IPS-15b (cell line): Measurements from ENCODE around the gene SH3BP5.

ENCODE experiments used
- H3K27me3 ChIP-seq: one replicate; pipeline ENCODE4 v1.6.1; 2013; ENCODE audit warnings: low read length; ENCODE audit not compliant: control insufficient read depth, insufficient read depth
- H3K36me3 ChIP-seq: one replicate; pipeline ENCODE4 v1.6.1; 2013; ENCODE audit warnings: low read length; ENCODE audit not compliant: control insufficient read depth, insufficient read depth
- H3K4me1 ChIP-seq: one replicate; pipeline ENCODE4 v1.6.1; 2013; ENCODE audit warnings: mild to moderate bottlenecking, low read length; ENCODE audit not compliant: control insufficient read depth, insufficient read depth
- H3K4me3 ChIP-seq: one replicate; pipeline ENCODE4 v1.5.1; 2013; ENCODE audit warnings: low read depth, low read length
- H3K9ac ChIP-seq: one replicate; pipeline ENCODE4 v1.6.1; 2013; ENCODE audit warnings: low read depth, mild to moderate bottlenecking, low read length
- H3K9me3 ChIP-seq: one replicate; pipeline ENCODE4 v1.6.1; 2013; ENCODE audit warnings: mild to moderate bottlenecking, low read length; ENCODE audit not compliant: control insufficient read depth, insufficient read depth

SH3BP5 gene

DNA sequence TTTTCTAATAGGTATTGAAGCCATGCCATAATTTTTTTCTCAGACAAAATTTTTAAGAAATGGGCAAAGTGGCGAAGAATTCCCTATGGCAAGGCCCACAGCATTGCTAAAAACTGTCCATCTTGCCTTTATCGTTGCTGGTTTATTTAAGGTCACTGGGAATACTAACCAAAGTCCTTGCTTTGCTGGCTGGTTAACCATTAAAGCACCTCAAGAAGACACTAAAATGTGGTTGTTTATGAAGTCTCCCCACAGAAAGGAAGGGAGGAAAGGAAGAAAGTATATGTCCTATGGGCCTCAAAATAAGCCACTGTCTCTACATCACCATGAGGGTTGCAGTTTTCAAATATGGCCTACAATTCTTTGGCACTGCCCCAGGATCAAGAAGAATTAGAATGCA is 13.2 kb downstream of the SH3BP5 start:
- Histone ChIP-seq H3K4me1 (peaks cover 2% of the 10 kb centered on the region), H3K4me3 (no peak overlapping the region), H3K36me3 (no peaks in the 10 kb centered on the region), H3K9ac (no peak overlapping the region), H3K9me3 (no peaks in the 10 kb centered on the region), H3K27me3 (no peaks in the 10 kb centered on the region)

DNA sequence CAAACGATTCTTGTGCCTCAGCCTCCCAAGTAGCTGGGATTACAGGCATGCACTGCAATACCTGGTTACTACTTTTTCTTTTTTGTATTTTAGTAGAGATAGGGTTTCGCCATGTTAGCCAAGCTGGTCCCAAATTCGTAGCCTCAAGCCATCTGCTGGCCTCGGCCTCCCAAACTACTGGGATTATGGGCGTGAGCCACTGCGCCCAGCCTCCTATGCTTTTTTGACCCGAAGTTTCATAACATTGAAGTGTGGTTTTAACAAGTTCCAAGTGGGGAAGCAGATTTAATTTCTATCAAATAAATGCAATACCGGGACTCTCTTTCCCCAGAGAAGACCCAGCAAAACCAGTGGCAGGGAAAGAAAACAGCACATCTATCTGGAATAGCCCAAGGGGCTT is 13.7 kb downstream of the SH3BP5 start:
- no peak overlapping the region for H3K4me3 ChIP-seq
- no peaks in the 10 kb centered on the region for H3K9me3 ChIP-seq
- H3K4me1 ChIP-seq: peaks cover 4% of the 10 kb centered on the region
- H3K36me3 ChIP-seq: no peaks in the 10 kb centered on the region
- H3K27me3 ChIP-seq: no peaks in the 10 kb centered on the region
- no peak overlapping the region for H3K9ac ChIP-seq

- H3K9ac ChIP-seq: no peak overlapping the region
- H3K4me1 ChIP-seq: peaks cover 6% of the 10 kb centered on the region
- no peaks in the 10 kb centered on the region for H3K36me3 ChIP-seq
- H3K9me3 ChIP-seq: no peaks in the 10 kb centered on the region
- no peaks in the 10 kb centered on the region for H3K27me3 ChIP-seq
- no peak overlapping the region for H3K4me3 ChIP-seq
Observed at GRCh38 chr3:15316998-15317435, 15.4 kb downstream of the SH3BP5 start.

DNA sequence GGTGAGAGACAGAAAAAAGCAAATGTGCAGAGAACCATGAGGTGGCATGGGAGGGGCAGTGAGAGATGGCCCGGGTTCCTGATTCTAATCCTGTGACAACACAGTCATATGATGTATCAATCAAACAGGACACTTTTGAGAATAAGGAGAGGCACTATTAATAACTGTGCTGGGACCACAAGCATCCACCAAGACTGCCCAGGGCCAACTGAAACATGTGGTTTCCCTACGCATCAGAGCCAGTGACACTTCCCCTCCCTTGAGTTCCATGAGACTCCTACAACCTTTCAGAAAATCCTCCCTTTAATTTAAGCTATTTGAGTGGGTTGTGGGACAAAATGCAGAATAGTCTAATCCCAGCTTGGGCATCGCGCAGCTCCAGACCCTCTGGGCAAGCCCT is 17.4 kb downstream of the SH3BP5 start:
- no peaks in the 10 kb centered on the region for H3K27me3 ChIP-seq

GRCh38 chr3:15314276-15314675 is 18.1 kb downstream of the SH3BP5 start:
- Histone ChIP-seq H3K9me3 (no peaks in the 10 kb centered on the region), H3K9ac (no peak overlapping the region), H3K4me1 (peaks cover 18% of the 10 kb centered on the region), H3K36me3 (no peaks in the 10 kb centered on the region), H3K27me3 (no peaks in the 10 kb centered on the region), H3K4me3 (no peak overlapping the region)

More for the DNA sequence above, 17.4 kb downstream of the SH3BP5 start:
- no peaks in the 10 kb centered on the region for H3K9me3 ChIP-seq
- H3K36me3 ChIP-seq: no peaks in the 10 kb centered on the region
- no peak overlapping the region for H3K4me3 ChIP-seq
- peaks cover 16% of the 10 kb centered on the region for H3K4me1 ChIP-seq
- no peak overlapping the region for H3K9ac ChIP-seq

DNA sequence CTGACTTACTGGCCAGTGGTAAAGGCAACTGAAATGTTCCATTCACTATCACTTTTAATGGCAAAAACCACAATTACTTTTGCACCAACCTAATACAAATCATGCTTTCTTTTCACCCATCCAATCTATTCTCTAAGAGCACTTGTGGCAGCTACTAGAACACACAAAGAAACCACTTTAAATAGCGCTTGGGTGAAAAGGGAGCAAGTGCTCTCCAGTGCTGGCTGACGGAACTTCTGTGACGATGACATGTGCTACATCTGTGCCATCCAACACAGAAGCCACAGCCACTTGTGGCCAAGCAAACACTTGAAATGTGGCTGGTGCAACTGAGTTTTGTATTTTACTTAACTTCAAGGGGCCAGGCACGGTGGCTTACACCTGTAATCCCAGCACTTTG is 18.9 kb downstream of the SH3BP5 start:
- H3K27me3 ChIP-seq: no peaks in the 10 kb centered on the region
- H3K36me3 ChIP-seq: no peaks in the 10 kb centered on the region
- H3K4me3 ChIP-seq: no peak overlapping the region
- no peaks in the 10 kb centered on the region for H3K9me3 ChIP-seq
- H3K9ac ChIP-seq: no peak overlapping the region
- peaks cover 18% of the 10 kb centered on the region for H3K4me1 ChIP-seq

- H3K27me3 ChIP-seq: no peaks in the 10 kb centered on the region
- H3K36me3 ChIP-seq: no peaks in the 10 kb centered on the region
- H3K4me1 ChIP-seq: peaks cover 18% of the 10 kb centered on the region
- no peak overlapping the region for H3K4me3 ChIP-seq
- H3K9me3 ChIP-seq: no peaks in the 10 kb centered on the region
- no peak overlapping the region for H3K9ac ChIP-seq
Observed at GRCh38 chr3:15312550-15312949, 19.8 kb downstream of the SH3BP5 start.

DNA sequence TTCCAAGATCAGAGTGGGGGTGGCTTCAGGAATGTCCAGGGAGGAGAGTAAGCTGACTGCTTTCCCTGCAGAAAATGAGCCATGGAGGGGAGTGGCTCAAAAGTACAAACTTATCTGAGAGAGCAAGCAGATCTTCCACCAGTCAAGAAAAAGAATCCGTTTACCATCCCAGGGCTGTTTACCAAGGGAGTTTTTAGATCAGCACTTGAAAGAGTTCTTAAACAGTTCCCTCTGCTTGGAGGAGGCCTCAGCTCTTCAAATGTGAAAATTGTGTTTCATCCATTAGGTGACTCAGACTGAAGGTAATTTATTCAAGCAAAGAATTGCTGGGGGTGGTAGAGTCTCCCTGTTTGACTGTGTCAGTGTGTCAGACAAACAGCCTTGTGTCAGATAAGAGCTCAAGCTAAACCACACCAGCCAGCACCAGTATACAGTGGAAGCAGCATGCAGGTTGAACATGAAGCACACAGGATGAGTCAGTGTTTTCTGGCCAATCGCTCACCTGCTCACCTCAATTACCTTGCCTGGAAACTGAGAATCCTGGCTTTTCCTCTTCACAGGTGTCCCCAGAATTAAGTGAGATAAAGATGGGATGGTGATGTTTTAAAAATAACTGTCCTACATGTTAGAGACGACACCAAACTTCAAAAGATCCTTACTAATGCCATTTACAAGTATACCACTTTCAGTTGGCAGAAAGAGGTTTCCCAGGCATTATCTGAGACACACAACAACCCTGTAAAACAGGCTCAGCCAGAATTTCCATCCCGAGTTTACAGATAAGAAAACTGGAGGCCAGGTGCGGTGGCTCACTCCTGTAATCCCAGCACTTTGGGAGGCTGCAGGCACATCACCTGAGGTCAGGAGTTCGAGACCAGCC is 21.7 kb downstream of the SH3BP5 start:
- H3K36me3 ChIP-seq: peaks cover 3% of the 10 kb centered on the region
- H3K27me3 ChIP-seq: no peaks in the 10 kb centered on the region
- H3K9me3 ChIP-seq: no peaks in the 10 kb centered on the region
- H3K9ac ChIP-seq: no peak overlapping the region
- peaks cover 18% of the 10 kb centered on the region for H3K4me1 ChIP-seq
- no peak overlapping the region for H3K4me3 ChIP-seq

GRCh38 chr3:15309662-15310335 is 22.6 kb downstream of the SH3BP5 start:
- Histone ChIP-seq H3K36me3 (peaks cover 3% of the 10 kb centered on the region), H3K27me3 (no peaks in the 10 kb centered on the region), H3K9ac (no peak overlapping the region), H3K4me1 (peaks cover 18% of the 10 kb centered on the region), H3K4me3 (no peak overlapping the region), H3K9me3 (no peaks in the 10 kb centered on the region)

DNA sequence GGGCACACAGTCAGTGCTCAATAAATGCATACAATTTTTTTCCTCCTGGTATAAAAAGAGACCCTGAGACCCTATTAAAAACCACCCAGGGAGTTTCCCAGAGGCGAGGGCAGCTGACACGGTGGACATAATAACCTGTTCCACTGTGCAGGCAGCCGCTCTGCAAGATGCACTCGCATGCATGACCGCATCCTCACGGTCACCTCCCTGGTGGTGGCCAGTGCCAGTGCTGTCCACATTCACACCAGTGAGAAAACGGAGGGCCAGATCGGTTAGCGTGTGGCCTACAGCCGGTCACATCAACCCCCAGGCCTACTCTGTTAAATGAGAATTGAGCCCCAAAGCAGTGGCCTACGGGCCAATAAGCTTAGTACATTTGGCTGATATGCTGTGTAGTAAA is 24.8 kb downstream of the SH3BP5 start:
- H3K4me1 ChIP-seq: peaks cover 12% of the 10 kb centered on the region
- no peaks in the 10 kb centered on the region for H3K27me3 ChIP-seq
- peaks cover 3% of the 10 kb centered on the region for H3K36me3 ChIP-seq
- no peak overlapping the region for H3K4me3 ChIP-seq
- no peak overlapping the region for H3K9ac ChIP-seq
- no peaks in the 10 kb centered on the region for H3K9me3 ChIP-seq

DNA sequence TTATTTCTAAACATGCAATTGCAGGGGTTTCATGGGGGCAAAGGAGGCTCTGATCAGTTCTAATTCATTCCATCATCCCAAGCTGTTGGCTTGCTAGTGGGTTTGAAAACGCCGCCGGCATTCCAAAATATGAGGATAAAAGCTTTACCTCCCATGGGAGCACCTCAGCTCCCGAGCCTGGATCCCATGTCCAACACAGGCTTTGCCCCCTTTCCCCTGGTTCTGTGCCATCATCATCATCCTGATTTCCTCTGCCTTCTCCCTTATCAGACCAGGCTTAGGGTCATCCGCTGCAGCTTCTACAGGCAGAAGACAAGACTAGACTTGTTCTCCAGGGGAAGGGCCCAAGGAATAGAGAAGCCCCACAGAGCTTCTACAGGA is 25.4 kb downstream of the SH3BP5 start:
- Histone ChIP-seq H3K4me1 (peaks cover 12% of the 10 kb centered on the region), H3K9ac (no peak overlapping the region), H3K36me3 (peaks cover 3% of the 10 kb centered on the region), H3K27me3 (no peaks in the 10 kb centered on the region), H3K4me3 (no peak overlapping the region), H3K9me3 (no peaks in the 10 kb centered on the region)

DNA sequence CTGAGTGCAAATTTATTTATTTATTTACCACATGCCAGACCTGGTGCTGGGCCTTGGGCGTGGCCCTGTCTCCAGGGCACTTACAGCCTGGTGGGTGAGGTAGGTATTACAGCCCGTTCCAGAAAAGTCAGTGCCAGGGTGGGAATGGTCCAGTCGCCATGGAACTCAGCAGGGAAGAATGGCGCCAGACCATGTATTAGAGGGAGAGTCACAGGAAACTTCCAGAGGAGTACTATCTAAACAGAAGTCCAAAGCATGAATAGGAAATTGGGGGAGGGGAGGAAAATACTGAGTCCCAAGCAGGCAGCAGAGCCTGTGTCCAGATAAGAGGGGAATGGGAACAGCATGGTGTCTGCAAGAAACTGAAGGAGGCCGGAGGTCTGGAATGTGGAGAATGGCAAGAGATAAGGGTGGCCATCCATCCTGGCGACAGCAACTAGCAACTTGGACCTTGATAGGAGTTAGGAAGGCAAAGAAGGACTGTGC is 27.0 kb downstream of the SH3BP5 start:
- H3K4me3 ChIP-seq: no peak overlapping the region
- peaks cover 7% of the 10 kb centered on the region for H3K4me1 ChIP-seq
- H3K36me3 ChIP-seq: peaks cover 3% of the 10 kb centered on the region
- no peak overlapping the region for H3K9ac ChIP-seq
- no peaks in the 10 kb centered on the region for H3K27me3 ChIP-seq
- no peaks in the 10 kb centered on the region for H3K9me3 ChIP-seq
